Stromal cell of bone marrow (primary cell): ENCODE results near the gene NOP53.
"Not testable (repeated sequence)": the region's sequence is repeated elsewhere in the genome, so short reads cannot be mapped to it uniquely, and the experiment has no call there.

ENCODE experiments used
- DNase-seq: peaks from one replicate; pipeline ENCODE4 v3.0.0-alpha.2; 2012; ENCODE audit warnings: low read depth

Gene NOP53

GRCh38 chr19:47777245-47778048 is 32.1 kb downstream of the NOP53 start:
- not testable (repeated sequence) for DNase-seq

DNA sequence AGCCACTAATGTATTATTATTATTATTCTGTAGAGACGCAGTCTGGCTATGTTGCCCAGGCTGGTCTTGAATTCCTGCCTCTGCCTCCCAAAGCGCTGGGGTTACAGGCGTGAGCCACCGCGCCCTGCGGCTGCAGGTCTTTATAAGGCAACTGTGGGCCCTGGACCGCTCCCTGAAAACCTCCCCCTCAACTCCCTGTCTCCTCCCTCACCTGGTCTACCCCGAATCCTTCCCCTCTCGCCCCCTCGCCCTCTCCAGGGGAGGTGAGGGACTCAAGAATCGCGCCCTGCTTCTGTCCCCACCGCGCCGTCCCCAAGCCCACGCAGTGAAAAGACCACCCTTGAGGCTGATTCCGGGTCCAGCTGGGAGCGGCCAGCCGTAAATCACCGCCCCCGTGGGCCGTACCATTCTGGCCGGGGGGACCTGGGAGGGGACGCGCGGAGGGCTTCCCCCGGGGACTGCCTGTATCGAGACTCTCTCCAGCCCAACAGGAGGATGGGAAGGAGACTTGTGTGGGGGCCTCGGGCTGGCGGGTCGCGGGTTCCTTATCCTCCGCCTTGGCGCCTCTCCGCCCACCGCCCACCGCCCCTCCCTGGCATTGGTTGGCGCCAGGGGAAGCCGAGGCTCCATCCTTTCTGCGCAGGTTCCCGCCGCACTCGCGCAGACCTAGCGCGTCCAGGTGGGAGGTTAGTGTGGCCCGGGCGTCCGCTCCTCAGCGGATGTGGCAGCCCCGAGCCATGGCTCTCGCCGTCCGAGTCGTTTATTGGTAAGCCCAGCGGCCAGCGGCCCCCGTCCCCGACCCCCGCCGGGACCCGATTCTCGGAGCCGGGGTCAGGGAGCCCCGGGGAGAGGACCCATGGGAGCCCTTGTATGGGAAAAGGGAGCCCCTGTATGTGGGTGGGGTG is 33.0 kb downstream of the NOP53 start, which contains the start of gene SELENOW:
SELENOW (plus strand) TSS at position 655 of the 905 bp plus-strand sequence; CDS start at position 738, 83 bp downstream.
- DNase-seq = no peak

GRCh38 chr19:47778954-47779351 is 33.6 kb downstream of the NOP53 start:
- DNase-seq = no peak

- no peak for DNase-seq
These were observed 34.3 kb downstream of the NOP53 start for GRCh38 chr19:47779524-47780214.

DNA sequence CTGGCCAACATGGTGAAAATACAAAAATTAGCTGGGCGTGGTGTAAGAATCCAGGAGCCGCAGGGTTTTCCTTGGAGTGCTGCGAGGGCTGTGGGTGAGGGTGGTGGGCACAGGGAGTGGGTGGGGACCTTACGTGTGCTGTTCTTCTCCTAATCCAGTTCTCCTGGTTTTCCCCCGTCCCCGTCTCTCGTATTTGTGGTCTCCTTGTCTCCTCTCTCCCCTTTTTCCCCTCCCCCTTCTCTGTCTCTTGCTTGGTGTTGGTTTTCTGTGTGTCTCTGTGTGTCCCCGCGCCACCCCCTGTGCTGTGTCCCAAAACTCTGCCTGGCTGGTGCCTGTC is 34.8 kb downstream of the NOP53 start:
- no peak for DNase-seq

GRCh38 chr19:47781590-47782262 is 36.4 kb downstream of the NOP53 start:
- no peak for DNase-seq

GRCh38 chr19:47786566-47786965 is 41.2 kb downstream of the NOP53 start:
- no peak for DNase-seq

GRCh38 chr19:47787307-47787706 is 42.0 kb downstream of the NOP53 start:
- DNase-seq = not testable (repeated sequence)

- not testable (repeated sequence) for DNase-seq
These were observed 44.5 kb downstream of the NOP53 start for GRCh38 chr19:47789811-47790210.

DNA sequence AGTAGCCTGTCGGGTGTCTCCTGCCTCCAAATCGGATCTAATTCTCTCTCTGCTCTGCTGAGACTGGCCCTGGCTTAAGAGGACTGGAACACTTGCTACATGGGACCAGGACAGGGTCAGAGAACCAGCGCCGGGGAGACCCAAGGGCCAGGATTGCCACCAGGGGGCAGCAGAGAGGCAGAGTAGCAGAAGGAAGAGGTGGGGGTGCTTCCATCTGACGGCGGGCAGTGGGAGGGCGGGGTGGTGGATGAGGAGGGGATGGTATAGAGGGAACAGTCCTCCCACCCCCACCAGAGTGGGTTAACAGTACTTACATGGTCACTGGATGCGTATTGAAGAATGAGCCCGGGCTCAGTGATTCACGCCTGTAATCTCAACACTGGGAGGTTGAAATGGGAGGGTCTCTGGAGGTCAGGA is 45.1 kb downstream of the NOP53 start:
- no peak for DNase-seq

DNA sequence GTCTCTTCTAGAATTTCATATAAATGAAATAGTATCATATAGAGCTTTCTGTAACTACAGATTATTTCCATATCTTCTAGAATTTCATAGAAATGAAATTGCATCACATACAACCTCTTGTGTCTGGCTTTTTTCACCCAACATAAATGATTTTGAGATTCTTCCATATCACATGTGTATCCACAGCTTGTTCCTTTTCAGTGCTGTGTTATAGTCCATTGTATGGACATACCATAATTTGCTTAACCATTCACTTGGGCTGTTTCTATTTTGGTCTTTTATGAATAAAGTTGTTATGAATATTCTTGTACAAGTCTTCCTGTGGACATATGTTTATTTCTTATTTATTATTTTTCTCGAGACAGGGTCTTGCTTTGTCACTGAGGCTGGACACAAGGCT is 47.3 kb downstream of the NOP53 start:
- DNase-seq = no peak

GRCh38 chr19:47794526-47794925 is 49.2 kb downstream of the NOP53 start:
- DNase-seq = no peak

DNA sequence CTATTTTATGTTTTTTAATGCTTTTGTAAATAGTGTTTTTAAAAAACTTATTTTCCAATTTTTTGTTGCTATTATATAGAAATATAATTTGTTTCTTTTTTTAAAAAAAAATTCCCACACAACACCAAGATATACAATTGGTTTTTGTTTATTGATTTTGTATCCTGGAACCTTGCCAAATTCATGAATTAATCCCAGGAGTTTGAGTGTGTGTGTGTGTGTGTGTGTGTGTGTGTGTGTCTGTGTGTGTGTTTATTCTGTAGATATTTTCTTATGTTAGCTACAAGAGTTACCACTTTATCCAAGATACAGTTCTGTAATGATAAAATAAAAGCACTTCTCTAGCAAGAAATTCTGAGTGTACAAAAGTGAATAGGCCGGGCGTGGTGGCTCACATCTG is 51.4 kb downstream of the NOP53 start:
- DNase-seq = no peak

DNA sequence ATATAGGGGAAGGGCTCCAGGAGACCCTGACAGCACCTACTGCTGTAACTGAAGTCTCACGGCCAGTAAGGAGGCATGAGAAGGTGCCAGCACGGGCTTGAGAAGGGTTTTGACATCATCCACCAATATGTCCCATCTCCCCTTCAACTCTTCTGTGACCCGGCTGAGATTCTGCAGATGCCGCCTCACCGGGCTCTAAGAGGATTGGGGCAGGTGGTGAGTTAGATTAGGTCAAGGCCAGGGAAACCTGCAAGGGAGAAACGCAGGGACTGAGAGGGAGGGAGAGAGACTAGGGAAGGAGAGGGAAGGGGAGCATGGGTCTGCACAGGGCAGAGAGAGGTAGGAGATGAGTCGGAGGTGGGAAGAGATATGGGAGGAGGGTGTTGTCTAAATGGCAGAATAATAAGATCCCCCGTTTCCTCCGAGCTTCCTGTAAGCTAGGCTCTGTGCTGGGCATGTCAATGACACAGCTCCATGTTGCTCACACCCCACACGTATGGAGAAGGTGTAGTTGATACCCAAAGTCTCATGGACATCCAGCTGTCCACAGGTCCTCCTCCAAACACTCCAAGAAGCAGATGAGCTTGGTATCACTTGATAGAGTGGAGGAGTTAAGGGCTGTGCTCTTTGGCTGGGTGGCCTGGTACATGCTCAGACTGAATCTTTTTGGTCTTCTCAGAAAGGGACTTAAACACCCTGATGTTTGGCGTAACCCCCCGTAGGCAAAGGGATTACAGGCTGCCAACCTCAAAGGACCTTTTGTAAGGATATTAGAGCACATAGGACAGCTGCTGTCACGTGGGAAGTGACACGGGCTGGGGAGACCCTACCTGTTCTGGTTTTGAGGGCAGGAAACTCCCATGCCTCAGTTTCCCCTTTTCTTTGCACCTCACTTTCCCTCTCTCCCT is 52.9 kb downstream of the NOP53 start:
- no peak for DNase-seq

- DNase-seq = no peak
These were observed 53.5 kb downstream of the NOP53 start for GRCh38 chr19:47798904-47799266.

GRCh38 chr19:47801270-47801669 is 55.9 kb downstream of the NOP53 start:
- no peak for DNase-seq

- DNase-seq = no peak
These were observed 57.2 kb downstream of the NOP53 start for GRCh38 chr19:47802521-47803043.

DNA sequence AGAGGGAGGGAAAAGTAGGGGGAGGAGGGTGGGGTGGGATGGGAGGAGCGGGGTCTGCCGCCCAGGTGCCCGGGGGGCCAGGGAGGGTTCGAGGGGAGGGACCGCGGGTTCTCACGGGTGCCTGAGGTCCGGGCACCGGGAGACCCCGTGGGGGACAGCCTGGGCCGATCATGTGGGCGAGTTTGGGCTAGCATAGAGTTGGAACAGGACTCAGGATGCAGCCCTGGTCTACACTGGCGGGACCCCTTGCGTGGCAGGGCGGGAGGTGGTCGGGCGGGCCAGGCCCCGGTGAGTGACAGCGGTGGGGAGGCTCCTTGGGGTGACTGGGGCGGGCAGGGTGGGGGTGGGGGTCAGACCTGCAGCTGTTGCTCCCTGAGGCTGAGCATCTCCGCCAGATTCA is 57.8 kb downstream of the NOP53 start:
- not testable (repeated sequence) for DNase-seq

- not testable (repeated sequence) for DNase-seq
These were observed 58.3 kb downstream of the NOP53 start for GRCh38 chr19:47803671-47804070.

DNA sequence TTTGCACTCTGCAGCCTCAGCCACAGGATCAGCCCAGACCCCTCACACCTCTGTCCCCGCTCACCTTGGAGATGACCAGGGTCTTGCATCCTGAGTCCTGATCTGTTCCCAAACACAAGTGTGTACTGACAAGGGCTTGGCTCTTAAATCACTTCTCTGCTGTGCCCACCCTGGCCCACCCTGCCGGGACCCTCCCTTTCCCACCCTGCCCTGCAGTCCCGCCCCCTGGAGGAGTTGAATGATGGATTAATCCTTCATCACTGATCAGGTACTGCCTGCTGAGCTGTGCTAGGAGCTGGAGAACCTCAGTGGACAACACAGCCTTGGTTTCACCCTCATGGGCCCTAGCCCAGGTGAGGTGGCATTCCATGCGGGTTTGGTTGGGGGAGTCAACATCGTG is 59.1 kb downstream of the NOP53 start, which contains the start of gene TPRX1:
TPRX1 (minus strand) TSS at position 101 of the 400 bp plus-strand sequence; CDS start at position 89, 12 bp downstream.
- DNase-seq = not testable (repeated sequence)
